Esophagus mucosa (tissue), 1 donor: ENCODE measurements around the gene DNAJC5. TPM values are rescaled to one million over a fixed set of nuclear protein-coding genes. Genes with fewer than 3 reads are reported as not detected.

ENCODE experiments used
- total RNA-seq: library from RNA; stranded (reverse); gene quantifications from one replicate; pipeline ENCODE4 v1.2.4, GENCODE V29; 2023
- donor health status: DM: yes; HTN: yes; CAD: no.

The DNAJC5 gene
- total RNA-seq, 1 donor from 2014 or later, result 64.8 TPM

Other genes with a start within 250 kb of the DNAJC5 start
- 4.6 TPM for gene STMN3, start 241.7 kb upstream of the DNAJC5 start, total RNA-seq
- gene RTEL1, start 236.8 kb upstream of the DNAJC5 start, total RNA-seq, result 12.2 TPM
- 4.5 TPM for gene TNFRSF6B, start 198.5 kb upstream of the DNAJC5 start, total RNA-seq
- gene ARFRP1, start 187.2 kb upstream of the DNAJC5 start, total RNA-seq, result 31.1 TPM
- gene ZGPAT, start 187.1 kb upstream of the DNAJC5 start, total RNA-seq, result 11.1 TPM
- 5.1 TPM for gene LIME1, start 158.5 kb upstream of the DNAJC5 start, total RNA-seq
- gene SLC2A4RG, start 155.3 kb upstream of the DNAJC5 start, total RNA-seq, result 60.9 TPM
- gene ZBTB46, start 63.9 kb upstream of the DNAJC5 start, total RNA-seq, result 1.7 TPM
- gene ABHD16B, start 33.6 kb upstream of the DNAJC5 start, total RNA-seq, result not detected
- 90.6 TPM for gene TPD52L2, start 29.9 kb upstream of the DNAJC5 start, total RNA-seq
- 25.1 TPM for gene UCKL1, start 61.3 kb downstream of the DNAJC5 start, total RNA-seq
- 13.9 TPM for gene ZNF512B, start 74.8 kb downstream of the DNAJC5 start, total RNA-seq
- gene SAMD10, start 84.5 kb downstream of the DNAJC5 start, total RNA-seq, result 5.7 TPM
- 39.7 TPM for gene PRPF6, start 86.0 kb downstream of the DNAJC5 start, total RNA-seq
- gene C20orf204, start 141.1 kb downstream of the DNAJC5 start, total RNA-seq, result 0.88 TPM
- gene SOX18, start 154.5 kb downstream of the DNAJC5 start, total RNA-seq, result 5.4 TPM
- 6.8 TPM for gene TCEA2, start 168.1 kb downstream of the DNAJC5 start, total RNA-seq
- 6.1 TPM for gene RGS19, start 184.4 kb downstream of the DNAJC5 start, total RNA-seq
- gene OPRL1, start 185.0 kb downstream of the DNAJC5 start, total RNA-seq, result 0.12 TPM
- gene LKAAEAR1, start 189.3 kb downstream of the DNAJC5 start, total RNA-seq, result 0.36 TPM
- not detected for gene NPBWR2, start 212.4 kb downstream of the DNAJC5 start, total RNA-seq